ENCODE data around the gene HEMK1.

- TF ChIP-seq POLR2A (IDR thresholded peaks at IDR 0.05; ENCODE audit: low read depth): no peak
- TF ChIP-seq CTCF (IDR thresholded peaks at IDR 0.05): no peak
- no peak for TF ChIP-seq POLR2AphosphoS5 (IDR thresholded peaks at IDR 0.05)
These were observed 58.2 kb downstream of the HEMK1 start for GRCh38 chr3:50627407-50628051.

Measured in esophagus muscularis mucosa (tissue), 3 donors.